Osteocyte (in vitro differentiated cells): Measurements from ENCODE around the gene SDHC. TPM values are rescaled to one million over a fixed set of nuclear protein-coding genes. Genes with fewer than 3 reads are reported as not detected.
"Not testable (repeated sequence)": the region's sequence is repeated elsewhere in the genome, so short reads cannot be mapped to it uniquely, and the experiment has no call there.

Experiments
- DNase-seq: peaks from one replicate; pipeline ENCODE4 v3.0.0; 2021; ENCODE audit warnings: mixed read lengths; ENCODE audit not compliant: unreplicated experiment; ENCODE audit errors: extremely low spot score
- H3K27ac Mint-ChIP-seq: one replicate; pipeline ENCODE4 v1.8.0; 2021; ENCODE audit warnings: mild to moderate bottlenecking, mixed read lengths; ENCODE audit not compliant: unreplicated experiment
- H3K27me3 Mint-ChIP-seq: one replicate; pipeline ENCODE4 v1.8.0; 2021; ENCODE audit warnings: mixed read lengths; ENCODE audit not compliant: unreplicated experiment
- H3K36me3 Mint-ChIP-seq: one replicate; pipeline ENCODE4 v1.8.0; 2021; ENCODE audit warnings: mixed read lengths; ENCODE audit not compliant: unreplicated experiment
- H3K4me1 Mint-ChIP-seq: one replicate; pipeline ENCODE4 v1.8.0; 2021; ENCODE audit warnings: mixed read lengths; ENCODE audit not compliant: unreplicated experiment
- H3K4me3 Mint-ChIP-seq: one replicate; pipeline ENCODE4 v1.8.0; 2021; ENCODE audit warnings: mild to moderate bottlenecking, moderate library complexity, mixed read lengths; ENCODE audit not compliant: unreplicated experiment
- H3K9me3 Mint-ChIP-seq: one replicate; pipeline ENCODE4 v1.8.0; 2021; ENCODE audit warnings: mixed read lengths; ENCODE audit not compliant: unreplicated experiment
- CTCF ChIP-seq: fragments of 200-600 bp; sonication (generic); IDR thresholded peaks from 2 replicates; pipeline ENCODE4 v1.5.0; 2021; ENCODE audit warnings: antibody characterized with exemption, mild to moderate bottlenecking, moderate library complexity
- total RNA-seq: library from RNA; stranded (reverse); gene quantifications from 2 replicates; pipeline ENCODE4 v1.2.1, GENCODE V29; 2021

The SDHC gene
- total RNA-seq, 1 donor from 2014 or later = 148 TPM

GRCh38 chr1:161398900-161399256, 84.7 kb downstream of the SDHC start:
- Mint-ChIP-seq H3K27ac (peak overlapping the region; percentile 100), H3K4me1 (peaks cover 12% of the 10 kb centered on the region), H3K9me3 (no peaks in the 10 kb centered on the region), H3K4me3 (peak overlapping the region; percentile 94), H3K36me3 (no peaks in the 10 kb centered on the region), H3K27me3 (peaks cover 6% of the 10 kb centered on the region)
- no peak for TF ChIP-seq CTCF
- DNase-seq = no peak

GRCh38 chr1:161399257-161399998, 85.2 kb downstream of the SDHC start:
- H3K27ac Mint-ChIP-seq = peak overlapping the region; percentile 100
- no peaks in the 10 kb centered on the region for H3K36me3 Mint-ChIP-seq
- peak; percentile 94 for DNase-seq
- H3K9me3 Mint-ChIP-seq = no peaks in the 10 kb centered on the region
- TF ChIP-seq CTCF = peak; percentile 52
- H3K4me1 Mint-ChIP-seq = peaks cover 13% of the 10 kb centered on the region
- H3K4me3 Mint-ChIP-seq = peak overlapping the region; percentile 94
- peaks cover 9% of the 10 kb centered on the region for H3K27me3 Mint-ChIP-seq

GRCh38 chr1:161402446-161402845, 88.3 kb downstream of the SDHC start:
- Mint-ChIP-seq H3K9me3 (no peaks in the 10 kb centered on the region), H3K27ac (no peak overlapping the region), H3K36me3 (no peaks in the 10 kb centered on the region), H3K27me3 (peaks cover 10% of the 10 kb centered on the region), H3K4me1 (peaks cover 13% of the 10 kb centered on the region), H3K4me3 (no peak overlapping the region)
- no peak for DNase-seq
- TF ChIP-seq CTCF = no peak

GRCh38 chr1:161404051-161404597, 89.9 kb downstream of the SDHC start:
- Mint-ChIP-seq H3K4me1 (peaks cover 9% of the 10 kb centered on the region), H3K9me3 (no peaks in the 10 kb centered on the region), H3K27ac (no peak overlapping the region), H3K36me3 (no peaks in the 10 kb centered on the region), H3K27me3 (peaks cover 10% of the 10 kb centered on the region), H3K4me3 (no peak overlapping the region)
- TF ChIP-seq CTCF = no peak
- no peak for DNase-seq

GRCh38 chr1:161406551-161406950, 92.4 kb downstream of the SDHC start:
- DNase-seq, H3K36me3 Mint-ChIP-seq, H3K4me1 Mint-ChIP-seq, H3K9me3 Mint-ChIP-seq, H3K4me3 Mint-ChIP-seq, H3K27ac Mint-ChIP-seq: not testable (repeated sequence)
- peaks cover 13% of the 10 kb centered on the region for H3K27me3 Mint-ChIP-seq
